Bladder microvascular endothelial cell (primary cell): Measurements from ENCODE around the gene CFD. TPM values are rescaled to one million over a fixed set of nuclear protein-coding genes. Genes with fewer than 3 reads are reported as not detected.

Source experiments
- total RNA-seq: library from RNA; depleted of rRNA; stranded (reverse); fragments of >200 nt; gene quantifications from 2 replicates; pipeline ENCODE4 v1.2.3, GENCODE V29; 2014

CFD gene
- total RNA-seq: 1.5 and 1.8 TPM in 2 replicates

DNA sequence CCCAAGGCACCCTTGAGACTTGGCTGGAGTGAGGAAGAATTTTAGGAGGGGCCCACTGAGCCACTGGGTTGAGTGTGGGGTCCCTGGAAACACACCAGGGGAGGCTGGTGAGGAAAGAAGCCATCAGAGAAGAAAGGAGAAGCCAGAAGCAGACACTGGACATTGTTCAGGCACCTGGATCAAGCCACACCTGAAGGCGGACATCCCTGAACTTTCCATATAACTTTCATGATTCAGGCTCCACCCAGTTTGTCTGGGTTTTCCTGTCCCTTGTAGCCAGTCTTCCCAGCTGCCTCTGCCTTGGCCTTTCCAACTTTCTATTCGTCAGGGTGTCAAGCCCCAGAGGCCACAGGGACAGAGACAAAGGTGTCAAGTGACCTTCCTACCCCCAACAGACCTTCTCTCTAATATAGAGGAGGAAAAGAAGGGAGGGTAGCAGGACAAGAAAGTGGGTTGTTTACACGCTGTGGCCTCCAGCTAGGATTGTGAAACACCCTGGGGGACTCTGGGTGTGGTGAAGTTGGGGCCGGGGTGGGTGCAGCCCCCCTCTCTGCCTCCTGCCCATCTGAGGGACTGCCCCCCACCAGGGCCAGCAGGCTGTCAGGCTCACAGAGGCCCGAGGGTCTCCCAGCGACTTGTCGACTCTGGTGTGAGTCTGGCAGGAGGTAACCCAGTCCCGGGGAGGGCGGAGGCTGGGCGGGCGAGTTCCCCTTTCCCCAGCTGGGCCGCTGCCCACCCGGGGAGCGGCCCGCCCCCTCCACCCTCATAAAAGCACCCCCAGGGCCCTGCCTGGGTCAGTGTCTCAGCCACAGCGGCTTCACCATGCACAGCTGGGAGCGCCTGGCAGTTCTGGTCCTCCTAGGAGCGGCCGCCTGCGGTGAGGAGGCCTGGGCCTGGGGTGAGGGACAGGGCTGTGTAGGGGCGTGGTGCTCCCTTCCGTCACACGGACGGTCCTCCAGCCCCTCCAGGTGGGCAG is at the start of gene CFD:
Gene CFD (plus strand): TSS at position 797 of the 976 bp plus-strand sequence. CDS start 26 bp downstream, at position 823.

GRCh38 chr19:821825-822503 is 37.5 kb upstream of the CFD start, which contains the start of gene PLPPR3:
Gene PLPPR3, minus strand, starts transcription at chr19:821955. Its CDS starts 396 bp downstream, at chr19:821559.

GRCh38 chr19:827710-828321 is 31.6 kb upstream of the CFD start, which contains the start of gene AZU1:
Gene AZU1, plus strand, starts transcription at chr19:827837. Its CDS starts 10 bp downstream, at chr19:827847.

DNA sequence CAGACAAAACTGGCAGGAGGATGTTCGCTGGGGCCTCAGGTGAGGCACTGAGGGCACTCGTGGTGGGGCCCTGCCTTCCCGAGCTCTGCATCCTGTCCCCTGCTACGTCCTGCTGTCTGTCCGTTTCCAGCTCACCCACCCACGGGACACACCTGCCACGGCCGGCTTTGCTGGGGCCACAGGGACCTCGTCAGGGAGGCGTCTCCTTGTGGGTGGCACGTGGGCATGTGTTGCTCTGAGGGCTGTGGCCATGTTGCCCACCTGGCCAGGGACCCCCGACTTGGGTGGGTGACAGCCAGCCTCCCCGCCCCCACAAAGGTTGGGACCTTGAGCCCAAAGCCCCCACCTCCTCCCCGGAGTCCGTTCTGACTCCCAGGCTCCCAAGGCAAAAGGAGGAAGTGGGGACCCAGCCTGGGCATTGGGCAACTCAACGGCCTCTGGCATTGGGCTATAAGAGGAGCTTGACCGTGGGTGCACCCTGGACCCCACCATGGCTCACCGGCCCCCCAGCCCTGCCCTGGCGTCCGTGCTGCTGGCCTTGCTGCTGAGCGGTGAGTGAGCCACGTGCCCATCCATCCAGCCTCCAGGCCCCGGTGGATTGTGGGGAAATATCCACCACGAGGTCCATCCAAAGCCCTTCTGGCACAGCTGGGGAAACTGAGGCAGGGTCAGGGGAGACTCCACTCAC is 18.8 kb upstream of the CFD start, which contains the start of gene PRTN3:
Gene PRTN3 (plus strand): TSS at position 481 of the 688 bp plus-strand sequence. CDS start 10 bp downstream, at position 491.

GRCh38 chr19:852136-853013 is 7.1 kb upstream of the CFD start, which contains the start of gene ELANE:
Gene ELANE, plus strand, starts transcription at chr19:852303. Its CDS starts 26 bp downstream, at chr19:852329.

DNA sequence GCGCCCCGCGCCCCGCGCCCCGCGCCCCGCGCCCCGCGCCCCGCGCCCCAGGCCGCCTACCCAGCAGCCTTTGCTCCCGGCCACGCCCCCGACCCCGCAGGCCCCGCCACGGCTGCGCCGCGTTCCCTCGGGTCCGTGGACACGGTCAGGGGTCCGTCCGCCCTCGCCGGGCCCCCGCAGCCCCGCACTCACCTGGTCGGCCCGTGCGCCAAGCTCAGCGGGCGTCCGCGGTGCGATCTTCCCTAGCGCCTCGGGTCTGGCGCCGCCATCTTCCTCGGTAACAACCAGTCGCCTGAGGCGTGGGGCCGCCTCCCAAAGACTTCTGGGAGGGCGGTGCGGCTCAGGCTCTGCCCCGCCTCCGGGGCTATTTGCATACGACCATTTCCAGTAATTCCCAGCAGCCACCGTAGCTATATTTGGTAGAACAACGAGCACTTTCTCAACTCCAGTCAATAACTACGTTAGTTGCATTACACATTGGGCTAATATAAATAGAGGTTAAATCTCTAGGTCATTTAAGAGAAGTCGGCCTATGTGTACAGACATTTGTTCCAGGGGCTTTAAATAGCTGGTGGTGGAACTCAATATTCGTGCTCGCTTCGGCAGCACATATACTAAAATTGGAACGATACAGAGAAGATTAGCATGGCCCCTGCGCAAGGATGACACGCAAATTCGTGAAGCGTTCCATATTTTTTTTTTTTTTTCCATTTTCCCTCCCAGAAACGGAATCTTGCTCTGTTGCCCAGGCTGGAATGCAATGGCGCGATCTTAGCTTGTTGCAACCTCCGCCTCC is 33.6 kb downstream of the CFD start, which contains the start of the genes MED16 and RNU6-9:
Gene MED16 (minus strand): TSS at position 294 of the 796 bp plus-strand sequence. CDS start 2,056 bp downstream, outside the sequence.
Gene RNU6-9 (plus strand): TSS at position 591 of the 796 bp plus-strand sequence.

Other genes with a start within 250 kb of the CFD start
- 19.3 and 34.0 TPM in 2 replicates for gene POLRMT, start 226.1 kb upstream of the CFD start, total RNA-seq
- under 0.01 TPM in 1 of 2 replicates, not detected in the other for gene FGF22, start 219.8 kb upstream of the CFD start, total RNA-seq
- 17.3 and 25.2 TPM in 2 replicates for gene RNF126, start 196.4 kb upstream of the CFD start, total RNA-seq
- gene FSTL3, start 183.3 kb upstream of the CFD start, total RNA-seq: 4.5 and 13.2 TPM in 2 replicates
- 0.16 TPM in 1 of 2 replicates, not detected in the other for gene PRSS57, start 164.2 kb upstream of the CFD start, total RNA-seq
- 13.6 and 65.8 TPM in 2 replicates for gene PALM, start 150.7 kb upstream of the CFD start, total RNA-seq
- gene MISP, start 108.6 kb upstream of the CFD start, total RNA-seq: not detected in 2 replicates
- 107 and 233 TPM in 2 replicates for gene PTBP1, start 62.2 kb upstream of the CFD start, total RNA-seq
- gene PLPPR3, start 37.7 kb upstream of the CFD start, total RNA-seq: 0.13 and 0.16 TPM in 2 replicates
- not detected in 2 replicates for gene AZU1, start 31.8 kb upstream of the CFD start, total RNA-seq
- gene PRTN3, start 18.7 kb upstream of the CFD start, total RNA-seq: not detected in 2 replicates
- not detected in 2 replicates for gene ELANE, start 7.4 kb upstream of the CFD start, total RNA-seq
- gene MED16, start 33.5 kb downstream of the CFD start, total RNA-seq: 18.3 and 54.2 TPM in 2 replicates
- gene RNU6-9, start 33.8 kb downstream of the CFD start, total RNA-seq: not detected in 2 replicates
- gene R3HDM4, start 53.6 kb downstream of the CFD start, total RNA-seq: 17.5 and 33.3 TPM in 2 replicates
- not detected in 2 replicates for gene KISS1R, start 57.7 kb downstream of the CFD start, total RNA-seq
- 9.2 and 16.4 TPM in 2 replicates for gene ARID3A, start 66.4 kb downstream of the CFD start, total RNA-seq
- gene WDR18, start 124.7 kb downstream of the CFD start, total RNA-seq: 72.4 and 77.4 TPM in 2 replicates
- gene GRIN3B, start 140.8 kb downstream of the CFD start, total RNA-seq: 0.50 and 0.97 TPM in 2 replicates
- gene TMEM259, start 161.5 kb downstream of the CFD start, total RNA-seq: 37.9 and 71.6 TPM in 2 replicates
- gene RNU6-2, start 161.9 kb downstream of the CFD start, total RNA-seq: not detected in 2 replicates
- 120 and 249 TPM in 2 replicates for gene CNN2, start 166.9 kb downstream of the CFD start, total RNA-seq
- gene ABCA7, start 180.4 kb downstream of the CFD start, total RNA-seq: 6.2 and 7.8 TPM in 2 replicates
- 50.0 and 78.8 TPM in 2 replicates for gene ARHGAP45, start 207.5 kb downstream of the CFD start, total RNA-seq
- gene POLR2E, start 235.7 kb downstream of the CFD start, total RNA-seq: 70.6 and 138 TPM in 2 replicates
- 397 and 445 TPM in 2 replicates for gene GPX4, start 244.3 kb downstream of the CFD start, total RNA-seq